Keratinocyte (primary cell): ENCODE measurements around the gene ZEB1.

ENCODE experiments used
- CTCF ChIP-seq, 3 experiments: IDR thresholded peaks in 1 of 3; conservative IDR thresholded peaks in 1 of 3; optimal IDR thresholded peaks in 1 of 3; 2 replicates in 2 of 3; 3 replicates in 1 of 3; pipeline versions ENCODE3 to v1.5.1; 2011; ENCODE audit warnings: low read length in 3 of 3, mild to moderate bottlenecking in 3 of 3, moderate library complexity in 2 of 3, control low read depth in 1 of 3, inconsistent platforms in 1 of 3; ENCODE audit not compliant: insufficient read depth in 2 of 3; ENCODE audit errors: extremely low read depth in 1 of 3
- EZH2 ChIP-seq: IDR thresholded peaks from one replicate; pipeline ENCODE4 v1.6.1; 2012; ENCODE audit warnings: inconsistent platforms, mild to moderate bottlenecking, low read length, moderate library complexity

GRCh38 chr10:31340343-31340742, 21.3 kb downstream of the ZEB1 start:
- TF ChIP-seq CTCF (optimal IDR thresholded peaks at IDR 0.05 in 1 of 3, IDR thresholded peaks at IDR 0.05 in 1 of 3, conservative IDR thresholded peaks at IDR 0.05 in 1 of 3; ENCODE audit: extremely low read depth in 1 of 3, insufficient read depth in 2 of 3, low read length in 3 of 3), result no peak
- TF ChIP-seq EZH2, result no peak
